GM12874 (cell line): ENCODE measurements around the gene DOK1.

ENCODE experiments used
- CTCF ChIP-seq: IDR thresholded peaks from 2 replicates; pipeline ENCODE4 v1.5.1; 2011; ENCODE audit warnings: low read depth, mild to moderate bottlenecking, control low read depth, low read length, moderate library complexity; ENCODE audit not compliant: insufficient read depth

Gene DOK1

GRCh38 chr2:74576863-74577229 is 22.3 kb downstream of the DOK1 start:
- TF ChIP-seq CTCF: no peak

- TF ChIP-seq CTCF: no peak
These were observed 22.9 kb downstream of the DOK1 start for GRCh38 chr2:74577448-74577847.

DNA sequence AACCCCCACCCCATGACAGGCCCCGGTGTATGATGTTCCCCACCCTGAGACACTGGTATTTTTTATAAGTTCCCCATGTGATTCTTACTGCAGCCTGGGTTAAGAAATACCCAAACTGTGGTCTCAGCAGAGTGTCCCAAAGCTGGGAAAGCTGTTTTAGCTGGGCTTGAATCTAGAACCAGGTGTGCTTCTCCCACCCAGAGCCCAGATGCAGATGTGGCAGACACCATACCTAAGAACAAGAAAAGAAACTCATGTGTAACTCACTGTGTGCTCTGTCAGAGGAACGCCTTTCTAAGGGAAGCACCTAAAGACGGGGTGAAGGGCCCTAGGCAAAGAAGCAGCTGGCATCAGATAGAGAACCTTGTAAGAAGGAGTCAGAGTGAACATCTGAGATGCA is 23.9 kb downstream of the DOK1 start:
- TF ChIP-seq CTCF: no peak

- no peak for TF ChIP-seq CTCF
These were observed 26.9 kb downstream of the DOK1 start for GRCh38 chr2:74581463-74581862.

DNA sequence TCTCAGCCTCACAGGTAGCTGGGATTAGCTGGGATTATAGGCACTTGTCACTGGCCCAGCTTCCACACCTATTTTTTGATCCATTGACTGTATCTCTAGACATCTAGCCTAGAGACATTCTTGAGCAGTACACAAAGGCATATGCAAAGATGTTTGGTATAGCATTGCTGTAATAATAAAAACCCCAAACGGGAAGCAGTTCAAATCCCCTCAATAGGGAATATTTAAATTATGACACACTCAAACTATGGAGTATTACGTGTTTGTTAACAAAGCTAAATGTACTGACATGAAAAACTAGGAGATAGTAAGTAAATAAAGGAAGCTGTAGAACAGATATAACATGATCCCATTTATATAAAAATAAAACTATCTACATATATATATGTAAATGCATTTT is 27.7 kb downstream of the DOK1 start:
- no peak for TF ChIP-seq CTCF

GRCh38 chr2:74583504-74583903 is 29.0 kb downstream of the DOK1 start:
- TF ChIP-seq CTCF: no peak

DNA sequence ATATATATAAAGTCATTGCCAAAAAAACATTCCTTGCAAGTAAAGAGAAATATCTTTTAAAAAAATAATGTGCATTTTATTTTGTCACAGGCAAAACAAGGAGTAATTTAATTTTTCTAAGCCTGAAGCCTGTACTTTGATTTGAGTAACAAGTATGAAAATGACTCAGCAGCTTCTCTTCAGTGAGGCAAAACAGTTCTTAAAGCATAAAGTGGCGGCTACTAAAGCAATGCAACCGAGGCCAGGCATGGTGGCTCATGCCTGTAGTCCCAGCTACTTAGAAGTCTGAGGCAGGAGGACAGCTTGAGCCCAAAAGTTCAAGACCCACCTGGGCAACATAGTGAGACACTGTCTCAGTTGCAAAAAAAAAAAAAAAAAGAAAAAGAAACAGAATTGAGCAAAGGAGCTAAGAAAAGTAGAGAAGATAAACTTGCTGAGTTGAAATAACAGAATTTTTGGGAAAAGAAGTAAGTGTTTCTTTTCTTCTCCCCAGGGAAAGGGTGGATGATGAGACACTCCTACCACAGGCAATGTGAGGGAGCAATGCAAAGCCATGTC is 29.6 kb downstream of the DOK1 start:
- TF ChIP-seq CTCF: no peak
